Body of pancreas (tissue), 4 donors: ENCODE measurements around the gene MAP2. TPM values are rescaled to one million over a fixed set of nuclear protein-coding genes. Genes with fewer than 3 reads are reported as not detected.
A peak's percentile ranks its signal among the peaks of the same experiment; 100 is the strongest.

ENCODE experiments used
- ATAC-seq: fragments of 150-250 bp; one replicate; pipeline ENCODE4 v1.9.1; 2016
- DNase-seq, 4 donors: peaks; one replicate each; pipeline ENCODE4 v3.0.0-alpha.2; 2019
- H3K27ac ChIP-seq, 4 donors: fragments of 200-600 bp; sonication (generic); 1 replicate in 3 of 4; 2 replicates in 1 of 4; pipeline versions ENCODE4 v1.5.1 to v1.6.1; 2016 to 2019; ENCODE audit warnings: mild to moderate bottlenecking in 1 of 4, mixed read lengths in 1 of 4, moderate library complexity in 1 of 4
- H3K27me3 ChIP-seq, 2 donors: fragments of 200-600 bp; sonication (generic); one replicate each; pipeline ENCODE4 v1.6.0; 2016; ENCODE audit warnings: mild to moderate bottlenecking in 1 of 2
- H3K36me3 ChIP-seq, 2 donors: fragments of 200-600 bp; sonication (generic); replicated peaks in 1 of 2; 2 replicates each; pipeline ENCODE4 v1.5.1; 2016; ENCODE audit warnings: low read depth in 2 of 2; ENCODE audit not compliant: insufficient read depth in 1 of 2
- H3K4me1 ChIP-seq: fragments of 200-600 bp; sonication (generic); one replicate; pipeline ENCODE4 v1.6.0; 2016
- H3K4me3 ChIP-seq, 2 donors: fragments of 200-600 bp; sonication (generic); 1 replicate in 1 of 2; 2 replicates in 1 of 2; pipeline ENCODE4 v1.5.1; 2016 to 2019
- H3K9me3 ChIP-seq, 3 donors: fragments of 200-600 bp; sonication (generic); 1 replicate in 2 of 3; 2 replicates in 1 of 3; pipeline ENCODE4 v1.5.1; 2016
- POLR2A ChIP-seq, 3 donors: fragments of 450-650 bp; IDR thresholded peaks; one replicate each; pipeline ENCODE4 v1.6.1; 2016; ENCODE audit warnings: antibody characterized with exemption in 3 of 3, mild to moderate bottlenecking in 2 of 3
- WGBS, 2 donors: methylation state at CpG; one replicate each; pipeline ENCODE4 v1.1.5; 2017; 5-methylcytosine and 5-hydroxymethylcytosine counted together
- intact Hi-C: fragments of 100-400 bp; cut with DNase I; formaldehyde crosslinking; loops from one replicate; pipeline ENCODE4 v1.15.1; 2023
- total RNA-seq, 2 donors: library from RNA; depleted of rRNA; stranded (reverse); fragments of >200 nt; gene quantifications; one replicate each; pipeline ENCODE4 v1.1.0, GENCODE V29; 2016
- TF ChIP-seq, protein P1 (sequence below), 7 experiments: fragments of 450-650 bp in 4 of 7; fragments of 200-600 bp in 3 of 7; sonication (generic) in 3 of 7; IDR thresholded peaks; one replicate each; pipeline ENCODE4 v1.5.1; 2016 to 2019; ENCODE audit warnings: antibody characterized with exemption in 7 of 7

The MAP2 gene
- total RNA-seq, 2 donors from 2014 or later, result 14.2 to 32.9 TPM

DNA sequence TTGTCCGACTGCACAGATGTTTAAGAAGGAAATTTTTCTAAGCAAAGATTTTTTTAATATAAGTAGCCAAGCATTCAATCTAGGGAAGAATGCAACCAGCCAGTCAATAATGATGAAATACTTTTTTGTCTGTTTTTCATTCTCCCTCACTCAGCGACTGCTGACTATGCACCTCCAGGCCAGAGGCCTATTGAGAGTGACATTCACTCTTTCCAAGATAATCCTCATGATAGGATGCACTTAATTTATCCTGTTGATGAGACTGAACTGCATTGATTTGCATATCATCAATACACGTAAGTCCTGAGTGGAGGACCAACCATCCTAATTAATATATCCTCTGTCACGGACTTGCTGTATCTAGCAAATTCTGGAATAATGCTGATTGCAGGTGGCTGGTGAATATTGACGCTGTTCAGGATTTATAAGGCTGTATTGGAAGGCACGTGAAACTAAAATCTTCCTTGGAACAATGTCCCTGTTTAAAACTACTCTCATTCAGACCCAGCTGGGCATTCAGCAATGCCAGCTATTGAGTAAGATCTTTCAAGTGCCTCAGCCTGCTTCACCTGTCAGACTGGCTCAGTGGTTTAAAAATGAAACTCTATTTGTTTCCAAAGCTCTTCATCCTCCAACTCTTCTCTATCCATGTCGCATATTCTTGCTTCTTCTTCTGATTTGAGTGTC is 142.2 kb downstream of the MAP2 start:
- H3K4me3 ChIP-seq, result no peak overlapping the region
- no peaks in the 10 kb centered on the region for H3K4me1 ChIP-seq
- intact Hi-C loops, result no loop called here
- WGBS, 2 donors, result 68 to 70% methylated on average over 7 of the region's 7 CpGs
- no peak for TF ChIP-seq POLR2A (IDR thresholded peaks at IDR 0.05)
- TF ChIP-seq, protein P1, sequence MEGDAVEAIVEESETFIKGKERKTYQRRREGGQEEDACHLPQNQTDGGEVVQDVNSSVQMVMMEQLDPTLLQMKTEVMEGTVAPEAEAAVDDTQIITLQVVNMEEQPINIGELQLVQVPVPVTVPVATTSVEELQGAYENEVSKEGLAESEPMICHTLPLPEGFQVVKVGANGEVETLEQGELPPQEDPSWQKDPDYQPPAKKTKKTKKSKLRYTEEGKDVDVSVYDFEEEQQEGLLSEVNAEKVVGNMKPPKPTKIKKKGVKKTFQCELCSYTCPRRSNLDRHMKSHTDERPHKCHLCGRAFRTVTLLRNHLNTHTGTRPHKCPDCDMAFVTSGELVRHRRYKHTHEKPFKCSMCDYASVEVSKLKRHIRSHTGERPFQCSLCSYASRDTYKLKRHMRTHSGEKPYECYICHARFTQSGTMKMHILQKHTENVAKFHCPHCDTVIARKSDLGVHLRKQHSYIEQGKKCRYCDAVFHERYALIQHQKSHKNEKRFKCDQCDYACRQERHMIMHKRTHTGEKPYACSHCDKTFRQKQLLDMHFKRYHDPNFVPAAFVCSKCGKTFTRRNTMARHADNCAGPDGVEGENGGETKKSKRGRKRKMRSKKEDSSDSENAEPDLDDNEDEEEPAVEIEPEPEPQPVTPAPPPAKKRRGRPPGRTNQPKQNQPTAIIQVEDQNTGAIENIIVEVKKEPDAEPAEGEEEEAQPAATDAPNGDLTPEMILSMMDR (IDR thresholded peaks at IDR 0.05), result no peak
- no peaks in the 10 kb centered on the region for H3K9me3 ChIP-seq
- DNase-seq, result peak in 1 of 4 donors; percentile 4
- no peak overlapping the region for H3K27ac ChIP-seq
- no peak for ATAC-seq
- no peaks in the 10 kb centered on the region for H3K27me3 ChIP-seq
- H3K36me3 ChIP-seq, result no peaks in the 10 kb centered on the region

- no peaks in the 10 kb centered on the region for H3K9me3 ChIP-seq
- intact Hi-C loops, result no loop called here
- H3K36me3 ChIP-seq, result no peaks in the 10 kb centered on the region
- no peak overlapping the region for H3K4me3 ChIP-seq
- WGBS, 2 donors, result 84 to 91% methylated on average over 1 of the region's 1 CpG
- no peaks in the 10 kb centered on the region for H3K4me1 ChIP-seq
- ATAC-seq, result no peak
- H3K27ac ChIP-seq, result no peak overlapping the region
- no peak for TF ChIP-seq POLR2A (IDR thresholded peaks at IDR 0.05)
- TF ChIP-seq, protein P1 (IDR thresholded peaks at IDR 0.05), result no peak
- no peak for DNase-seq
- no peaks in the 10 kb centered on the region for H3K27me3 ChIP-seq
Measured at GRCh38 chr2:209570194-209570593, 146.3 kb downstream of the MAP2 start.

DNA sequence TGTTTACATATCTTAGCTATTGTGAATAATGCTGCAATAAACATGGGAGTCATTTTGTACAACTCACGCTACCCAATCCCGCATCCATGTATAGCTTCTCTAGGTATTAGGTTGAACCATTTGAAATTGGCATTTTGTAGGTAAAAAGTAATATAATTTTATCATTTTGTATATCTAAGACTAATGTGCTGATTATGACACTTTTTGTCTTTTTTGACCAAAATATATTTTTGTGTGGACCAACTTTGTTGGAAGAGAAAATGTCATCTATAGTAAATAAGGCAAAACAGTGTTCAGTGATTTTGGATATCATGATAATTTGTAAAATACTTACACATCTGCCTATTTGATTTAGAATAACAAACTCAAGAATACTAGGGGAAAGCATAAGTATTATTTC is 150.7 kb downstream of the MAP2 start:
- ATAC-seq, result no peak
- 98 to 99% methylated on average over 2 of the region's 2 CpGs for WGBS, 2 donors
- no peaks in the 10 kb centered on the region for H3K27me3 ChIP-seq
- no peaks in the 10 kb centered on the region for H3K9me3 ChIP-seq
- no peaks in the 10 kb centered on the region for H3K4me1 ChIP-seq
- H3K27ac ChIP-seq, result no peak overlapping the region
- no peak for TF ChIP-seq POLR2A (IDR thresholded peaks at IDR 0.05)
- TF ChIP-seq, protein P1 (IDR thresholded peaks at IDR 0.05), result no peak
- no peak overlapping the region for H3K4me3 ChIP-seq
- no peak for DNase-seq
- H3K36me3 ChIP-seq, result no peaks in the 10 kb centered on the region
- intact Hi-C loops, result no loop called here

- Histone ChIP-seq H3K27ac (no peak overlapping the region), H3K4me3 (no peak overlapping the region), H3K9me3 (no peaks in the 10 kb centered on the region), H3K4me1 (no peaks in the 10 kb centered on the region), H3K27me3 (no peaks in the 10 kb centered on the region), H3K36me3 (no peaks in the 10 kb centered on the region)
- no peak for DNase-seq
- no peak for ATAC-seq
- 60 to 62% methylated on average over 4 of the region's 4 CpGs for WGBS, 2 donors
- intact Hi-C loops, result no loop called here
- TF ChIP-seq, protein P1 (IDR thresholded peaks at IDR 0.05), result peak in 6 of 7 experiments; percentile 24 to 39 (median 32)
- TF ChIP-seq POLR2A (IDR thresholded peaks at IDR 0.05), result no peak
Measured at GRCh38 chr2:209577376-209578357, 153.8 kb downstream of the MAP2 start.
